Measurements from ENCODE around the gene C7.

C7 gene

DNA sequence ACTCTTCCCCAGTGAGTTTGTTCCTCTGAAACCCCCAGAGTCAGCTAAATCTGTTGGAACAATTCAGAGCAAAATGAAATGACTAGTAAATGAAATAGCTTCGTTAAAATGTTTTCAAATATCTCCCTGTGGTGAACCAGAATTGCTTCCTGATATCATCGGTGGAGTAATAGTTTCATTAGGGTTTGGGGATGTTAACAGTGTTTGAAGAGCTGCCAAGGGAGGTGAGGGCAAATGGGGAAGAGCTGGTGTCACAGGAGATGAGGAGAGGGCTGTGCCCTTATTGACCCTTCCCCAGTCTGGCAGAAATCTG lies 4.3 kb upstream of the C7 start:
- DNase-seq (ENCODE audit: extremely low read depth, low read depth) = no peak
- no peak overlapping the region for H3K4me3 ChIP-seq (replicated peaks; ENCODE audit: low read depth, low read length)
- TF ChIP-seq, protein P1, sequence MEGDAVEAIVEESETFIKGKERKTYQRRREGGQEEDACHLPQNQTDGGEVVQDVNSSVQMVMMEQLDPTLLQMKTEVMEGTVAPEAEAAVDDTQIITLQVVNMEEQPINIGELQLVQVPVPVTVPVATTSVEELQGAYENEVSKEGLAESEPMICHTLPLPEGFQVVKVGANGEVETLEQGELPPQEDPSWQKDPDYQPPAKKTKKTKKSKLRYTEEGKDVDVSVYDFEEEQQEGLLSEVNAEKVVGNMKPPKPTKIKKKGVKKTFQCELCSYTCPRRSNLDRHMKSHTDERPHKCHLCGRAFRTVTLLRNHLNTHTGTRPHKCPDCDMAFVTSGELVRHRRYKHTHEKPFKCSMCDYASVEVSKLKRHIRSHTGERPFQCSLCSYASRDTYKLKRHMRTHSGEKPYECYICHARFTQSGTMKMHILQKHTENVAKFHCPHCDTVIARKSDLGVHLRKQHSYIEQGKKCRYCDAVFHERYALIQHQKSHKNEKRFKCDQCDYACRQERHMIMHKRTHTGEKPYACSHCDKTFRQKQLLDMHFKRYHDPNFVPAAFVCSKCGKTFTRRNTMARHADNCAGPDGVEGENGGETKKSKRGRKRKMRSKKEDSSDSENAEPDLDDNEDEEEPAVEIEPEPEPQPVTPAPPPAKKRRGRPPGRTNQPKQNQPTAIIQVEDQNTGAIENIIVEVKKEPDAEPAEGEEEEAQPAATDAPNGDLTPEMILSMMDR (IDR thresholded peaks at IDR 0.05; ENCODE audit: low read depth, low read length, missing control alignments) = no peak

DNA sequence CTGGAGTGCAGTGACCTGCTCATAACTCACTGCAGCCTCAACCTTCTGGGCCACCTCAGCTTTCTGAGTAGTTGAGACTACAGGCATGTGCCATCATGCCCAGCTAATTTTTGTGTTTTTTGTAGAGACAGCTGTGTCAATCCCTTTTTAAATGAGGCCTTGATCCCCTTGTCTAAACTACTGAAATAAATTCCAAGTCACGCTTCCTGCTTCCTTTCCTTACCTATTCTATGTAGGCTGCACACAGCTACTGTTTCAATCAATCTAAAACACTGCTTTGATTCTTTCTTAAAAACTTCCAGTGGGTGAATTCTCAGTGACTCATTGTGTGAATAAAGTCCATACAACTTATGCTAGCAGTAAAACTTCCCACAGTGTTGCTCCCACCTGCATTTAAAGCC lies 2.9 kb upstream of the C7 start:
- TF ChIP-seq, protein P1 (IDR thresholded peaks at IDR 0.05; ENCODE audit: low read depth, low read length, missing control alignments) = no peak

DNA sequence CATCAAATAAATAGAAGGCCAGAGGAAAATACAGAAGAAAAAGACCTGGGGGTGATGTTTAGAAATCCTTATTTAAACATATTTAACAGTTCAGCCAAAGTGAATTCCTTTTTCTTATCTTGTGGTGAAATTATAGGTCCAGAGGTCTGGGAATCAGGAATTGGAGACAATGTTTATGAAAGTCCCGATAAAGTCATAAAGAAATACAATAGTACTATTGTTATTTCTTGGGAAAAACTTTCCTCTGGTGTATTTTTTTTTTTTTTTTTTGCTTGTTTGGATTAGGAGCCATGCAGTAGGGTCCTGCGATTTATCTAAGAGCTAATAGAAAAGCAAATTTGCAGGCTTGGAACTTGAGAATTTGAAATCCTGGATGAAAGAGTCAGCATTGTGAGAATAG lies 426 bp downstream of the C7 start:
- TF ChIP-seq, protein P1 (IDR thresholded peaks at IDR 0.05; ENCODE audit: low read depth, low read length, missing control alignments) = no peak
- no peak for DNase-seq (ENCODE audit: extremely low read depth, low read depth)
- H3K4me3 ChIP-seq (replicated peaks; ENCODE audit: low read depth, low read length) = no peak overlapping the region

More for the DNA sequence above, 2.9 kb upstream of the C7 start:
- no peak for DNase-seq (ENCODE audit: extremely low read depth, low read depth)
- H3K4me3 ChIP-seq (replicated peaks; ENCODE audit: low read depth, low read length) = no peak overlapping the region

DNA sequence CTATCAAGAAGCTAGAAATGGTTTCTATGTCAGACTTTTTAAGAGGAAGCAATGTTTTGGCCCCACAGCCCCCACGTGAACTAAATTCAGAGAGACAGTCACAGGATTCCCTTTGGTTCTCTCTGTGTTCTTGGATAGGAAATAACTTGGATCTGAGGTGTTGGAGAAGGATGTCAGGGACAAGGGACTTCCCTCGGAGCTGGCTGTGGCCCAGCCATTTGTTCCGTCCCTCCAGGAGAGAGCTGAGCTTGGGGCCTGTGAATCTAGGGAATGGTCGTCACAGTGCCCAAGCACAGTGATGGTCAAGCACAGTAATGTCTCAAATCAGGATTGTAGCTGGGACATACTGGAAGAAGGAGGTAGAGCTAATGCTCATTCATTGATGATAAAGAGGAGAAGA lies 2.0 kb downstream of the C7 start:
- TF ChIP-seq, protein P1 (IDR thresholded peaks at IDR 0.05; ENCODE audit: low read depth, low read length, missing control alignments) = no peak
- H3K4me3 ChIP-seq (replicated peaks; ENCODE audit: low read depth, low read length) = no peak overlapping the region
- DNase-seq (ENCODE audit: extremely low read depth, low read depth) = no peak

DNA sequence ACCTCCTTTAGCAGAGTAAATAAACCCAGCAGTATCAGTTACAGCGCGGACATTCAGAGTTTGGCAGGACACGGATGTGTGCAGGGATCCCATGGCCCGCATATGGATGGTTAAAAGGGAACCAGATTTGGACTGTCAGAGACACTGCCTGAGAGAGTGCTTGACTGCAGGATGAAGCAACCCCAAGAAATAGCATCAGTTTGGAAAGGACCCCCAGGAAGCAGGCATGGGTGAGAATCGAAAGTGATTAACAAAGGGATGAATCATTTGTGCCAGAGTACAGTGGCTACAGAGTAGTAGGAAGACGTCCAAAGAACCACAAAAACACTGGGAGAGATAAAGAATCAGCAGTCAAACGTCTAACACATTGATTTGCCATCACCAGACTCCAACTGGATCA lies 5.5 kb downstream of the C7 start:
- no peak overlapping the region for H3K4me3 ChIP-seq (replicated peaks; ENCODE audit: low read depth, low read length)
- TF ChIP-seq, protein P1 (IDR thresholded peaks at IDR 0.05; ENCODE audit: low read depth, low read length, missing control alignments) = no peak

DNA sequence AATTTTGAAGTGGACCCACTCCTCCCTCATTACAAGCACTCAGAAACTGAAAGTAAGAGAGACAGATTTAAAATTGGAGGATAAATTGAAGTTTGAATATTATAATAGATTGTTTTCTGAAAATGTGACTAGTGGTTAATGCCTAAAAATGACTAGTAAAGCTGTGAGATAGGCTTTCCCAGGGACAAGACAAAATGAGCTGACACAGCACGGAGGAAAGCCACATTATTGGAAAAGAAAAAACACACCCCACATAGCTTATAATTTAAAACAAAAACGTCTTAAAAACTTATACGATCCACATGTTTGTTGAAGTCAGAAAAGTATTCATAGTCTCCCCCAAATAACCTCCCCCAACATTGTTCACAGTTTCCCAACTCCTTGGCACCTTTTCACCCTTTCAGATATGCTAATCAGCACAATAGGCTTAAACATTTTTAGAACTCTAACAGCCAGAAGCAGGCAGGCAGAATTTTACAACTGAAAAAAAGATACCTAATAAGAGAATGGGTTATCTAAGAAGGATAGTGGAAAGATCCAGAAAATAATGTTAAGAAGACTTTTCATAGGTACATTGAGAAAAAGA lies 6.1 kb downstream of the C7 start:
- no peak for DNase-seq (ENCODE audit: extremely low read depth, low read depth)
- no peak overlapping the region for H3K4me3 ChIP-seq (replicated peaks; ENCODE audit: low read depth, low read length)
- TF ChIP-seq, protein P1 (IDR thresholded peaks at IDR 0.05; ENCODE audit: low read depth, low read length, missing control alignments) = no peak

More for the DNA sequence above, 5.5 kb downstream of the C7 start:
- no peak for DNase-seq (ENCODE audit: extremely low read depth, low read depth)

DNA sequence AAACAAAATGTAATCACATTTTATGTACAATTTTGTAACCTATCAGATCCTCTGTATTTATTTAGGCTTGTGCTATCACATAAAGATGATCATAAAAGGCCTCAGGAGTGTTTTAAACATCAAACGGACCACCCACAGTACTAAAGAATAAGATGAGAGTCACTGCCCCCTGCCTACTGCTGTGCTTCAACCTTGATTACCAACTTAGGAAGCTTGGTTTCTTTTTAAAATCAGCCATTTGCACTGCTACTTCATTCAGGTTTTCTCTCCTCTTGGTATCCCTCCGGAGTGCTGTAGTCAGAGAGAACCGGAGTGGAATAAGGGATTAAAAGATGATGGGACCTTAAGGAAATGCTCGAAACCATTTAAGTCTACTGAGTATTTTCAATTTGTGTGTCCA lies 6.9 kb downstream of the C7 start:
- TF ChIP-seq, protein P1 (IDR thresholded peaks at IDR 0.05; ENCODE audit: low read depth, low read length, missing control alignments) = no peak
- DNase-seq (ENCODE audit: extremely low read depth, low read depth) = no peak
- no peak overlapping the region for H3K4me3 ChIP-seq (replicated peaks; ENCODE audit: low read depth, low read length)

Data from HFF-Myc (cell line).